ENCODE measurements around the gene ATP5F1E.

The ATP5F1E gene

DNA sequence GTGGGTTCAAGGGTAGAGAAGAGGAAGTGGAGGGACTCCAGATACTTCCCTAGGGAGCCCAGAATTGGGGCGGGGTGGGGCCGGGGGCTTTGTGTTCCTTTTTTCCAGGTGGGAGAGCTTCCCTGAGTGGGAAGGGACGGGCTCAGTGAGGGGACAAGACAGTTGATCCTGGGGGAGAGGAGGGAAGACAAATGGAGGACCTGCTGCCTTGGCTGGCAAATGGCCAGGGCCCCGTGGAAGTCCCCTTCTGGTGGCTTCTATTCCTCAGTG, 27.7 kb downstream of the ATP5F1E start:
- DNase-seq (ENCODE audit: extremely low spot score): no peak
- CTCF ChIA-PET: no interaction called here
- TF ChIP-seq, protein P1, sequence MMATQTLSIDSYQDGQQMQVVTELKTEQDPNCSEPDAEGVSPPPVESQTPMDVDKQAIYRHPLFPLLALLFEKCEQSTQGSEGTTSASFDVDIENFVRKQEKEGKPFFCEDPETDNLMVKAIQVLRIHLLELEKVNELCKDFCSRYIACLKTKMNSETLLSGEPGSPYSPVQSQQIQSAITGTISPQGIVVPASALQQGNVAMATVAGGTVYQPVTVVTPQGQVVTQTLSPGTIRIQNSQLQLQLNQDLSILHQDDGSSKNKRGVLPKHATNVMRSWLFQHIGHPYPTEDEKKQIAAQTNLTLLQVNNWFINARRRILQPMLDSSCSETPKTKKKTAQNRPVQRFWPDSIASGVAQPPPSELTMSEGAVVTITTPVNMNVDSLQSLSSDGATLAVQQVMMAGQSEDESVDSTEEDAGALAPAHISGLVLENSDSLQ (IDR thresholded peaks at IDR 0.05): no peak
- no peak for TF ChIP-seq LEF1 (IDR thresholded peaks at IDR 0.05; ENCODE audit: borderline replicate concordance)
- TF ChIP-seq SUZ12 (IDR thresholded peaks at IDR 0.05): no peak
- TF ChIP-seq CTBP1 (IDR thresholded peaks at IDR 0.05; ENCODE audit: borderline replicate concordance): no peak
- TF ChIP-seq BHLHE40 (IDR thresholded peaks at IDR 0.05; ENCODE audit: borderline replicate concordance): no peak
- no peak for TF ChIP-seq NFRKB (IDR thresholded peaks at IDR 0.05)
- no peak for TF ChIP-seq ZNF384 (IDR thresholded peaks at IDR 0.05)
- TF ChIP-seq SP1 (IDR thresholded peaks at IDR 0.05): no peak
- no peak for TF ChIP-seq ARNT (IDR thresholded peaks at IDR 0.05)
- TF ChIP-seq L3MBTL2 (conservative IDR thresholded peaks at IDR 0.05): no peak
- TF ChIP-seq HDGF (IDR thresholded peaks at IDR 0.05; ENCODE audit: borderline replicate concordance): no peak
- no peak for TF ChIP-seq TARDBP (IDR thresholded peaks at IDR 0.05)
- no peak for TF ChIP-seq FOXA1 (IDR thresholded peaks at IDR 0.05)
- no peak for TF ChIP-seq ELF4 (IDR thresholded peaks at IDR 0.05)
- TF ChIP-seq FOXM1 (IDR thresholded peaks at IDR 0.05; ENCODE audit: borderline replicate concordance): no peak
- no peak for TF ChIP-seq FOXK2 (IDR thresholded peaks at IDR 0.05)
- POLR2A ChIA-PET: no interaction called here

DNA sequence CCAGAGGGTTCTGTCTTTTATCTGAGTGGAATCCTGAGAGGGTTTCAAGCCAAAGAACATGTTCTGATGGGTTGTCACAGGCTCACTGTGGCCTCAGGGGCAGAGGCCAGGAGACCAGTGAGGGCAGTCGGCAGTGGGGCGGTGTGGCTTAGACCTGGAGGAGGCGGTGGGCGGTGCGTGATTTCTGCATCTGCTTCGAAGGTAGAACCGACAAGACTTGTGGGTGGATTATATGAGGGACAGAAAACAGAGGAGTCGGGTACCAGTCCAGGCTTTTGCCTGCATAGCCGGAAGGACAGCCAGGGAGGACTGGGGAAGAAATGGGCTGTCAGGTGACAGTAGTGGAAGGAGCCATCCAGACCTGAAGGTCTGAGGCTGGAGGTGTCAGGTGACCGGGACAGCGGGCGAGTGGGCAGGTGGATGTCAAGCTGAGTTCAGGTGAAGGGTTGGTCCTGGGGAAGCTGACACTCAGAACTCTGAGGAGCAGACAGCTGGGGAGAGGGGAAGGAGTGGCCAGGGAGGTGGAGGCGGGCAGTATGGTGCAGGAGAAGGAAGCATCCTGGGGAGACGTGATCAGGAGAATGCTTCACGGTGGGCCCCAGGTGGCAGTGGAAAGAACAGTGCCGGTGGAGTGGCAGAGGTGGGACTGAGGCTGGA, 28.2 kb downstream of the ATP5F1E start:
- ChIA-PET POLR2A (no interaction called here), CTCF (no interaction called here)
- TF ChIP-seq ZNF384 (IDR thresholded peaks at IDR 0.05) (no peak), L3MBTL2 (conservative IDR thresholded peaks at IDR 0.05) (no peak), NFRKB (IDR thresholded peaks at IDR 0.05) (no peak), FOXM1 (IDR thresholded peaks at IDR 0.05; ENCODE audit: borderline replicate concordance) (no peak), BHLHE40 (IDR thresholded peaks at IDR 0.05; ENCODE audit: borderline replicate concordance) (no peak), ARNT (IDR thresholded peaks at IDR 0.05) (no peak), SUZ12 (IDR thresholded peaks at IDR 0.05) (no peak), TARDBP (IDR thresholded peaks at IDR 0.05) (no peak), ELF4 (IDR thresholded peaks at IDR 0.05) (no peak), HDGF (IDR thresholded peaks at IDR 0.05; ENCODE audit: borderline replicate concordance) (no peak), FOXA1 (IDR thresholded peaks at IDR 0.05) (no peak), CTBP1 (IDR thresholded peaks at IDR 0.05; ENCODE audit: borderline replicate concordance) (no peak), SP1 (IDR thresholded peaks at IDR 0.05) (no peak), FOXK2 (IDR thresholded peaks at IDR 0.05) (no peak), LEF1 (IDR thresholded peaks at IDR 0.05; ENCODE audit: borderline replicate concordance) (no peak)
- TF ChIP-seq, protein P1 (IDR thresholded peaks at IDR 0.05): no peak
- no peak for DNase-seq (ENCODE audit: extremely low spot score)

DNA sequence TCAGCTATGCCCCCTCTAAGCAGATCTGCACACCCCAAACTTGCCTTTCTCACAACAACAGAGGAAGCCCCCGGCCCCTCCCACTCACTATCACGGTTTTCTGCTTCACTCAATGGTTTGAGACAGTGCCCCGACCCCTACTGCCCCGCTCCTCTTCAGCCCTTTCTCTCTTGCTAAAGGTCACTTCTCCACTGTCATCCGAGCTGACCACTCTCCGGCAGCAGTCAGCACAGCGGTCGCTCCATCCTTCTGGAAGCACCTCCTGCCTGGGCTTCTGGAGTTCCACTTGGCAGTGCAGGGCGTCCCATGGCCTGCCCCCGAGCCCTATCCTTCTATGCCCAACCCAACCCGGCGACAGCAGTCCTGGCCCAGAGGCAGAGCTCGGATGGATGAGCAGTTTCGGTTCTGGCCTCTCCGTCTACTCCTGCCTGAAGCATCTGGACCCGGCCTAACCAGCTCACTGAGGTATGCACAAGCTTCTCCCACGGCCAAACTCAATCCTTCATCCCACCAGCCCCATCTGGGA, 29.2 kb downstream of the ATP5F1E start:
- CTCF ChIA-PET: no interaction called here
- POLR2A ChIA-PET: no interaction called here
- TF ChIP-seq ARNT (IDR thresholded peaks at IDR 0.05) (no peak), SUZ12 (IDR thresholded peaks at IDR 0.05) (no peak), SP1 (IDR thresholded peaks at IDR 0.05) (no peak), LEF1 (IDR thresholded peaks at IDR 0.05; ENCODE audit: borderline replicate concordance) (no peak), L3MBTL2 (conservative IDR thresholded peaks at IDR 0.05) (no peak), FOXM1 (IDR thresholded peaks at IDR 0.05; ENCODE audit: borderline replicate concordance) (no peak), ELF4 (IDR thresholded peaks at IDR 0.05) (no peak), ZNF384 (IDR thresholded peaks at IDR 0.05) (no peak), FOXA1 (IDR thresholded peaks at IDR 0.05) (no peak), HDGF (IDR thresholded peaks at IDR 0.05; ENCODE audit: borderline replicate concordance) (no peak), NFRKB (IDR thresholded peaks at IDR 0.05) (no peak), TARDBP (IDR thresholded peaks at IDR 0.05) (no peak)
- TF ChIP-seq, protein P1 (IDR thresholded peaks at IDR 0.05): no peak

GRCh38 chr20:59002388-59002787, 29.7 kb downstream of the ATP5F1E start:
- TF ChIP-seq L3MBTL2 (conservative IDR thresholded peaks at IDR 0.05) (no peak), BHLHE40 (IDR thresholded peaks at IDR 0.05; ENCODE audit: borderline replicate concordance) (no peak), TARDBP (IDR thresholded peaks at IDR 0.05) (no peak), FOXM1 (IDR thresholded peaks at IDR 0.05; ENCODE audit: borderline replicate concordance) (no peak), ELF4 (IDR thresholded peaks at IDR 0.05) (no peak), ARNT (IDR thresholded peaks at IDR 0.05) (no peak)
- ChIA-PET CTCF (no interaction called here), POLR2A (no interaction called here)
- no peak for DNase-seq (ENCODE audit: extremely low spot score)

More for the DNA sequence above, 29.2 kb downstream of the ATP5F1E start:
- no peak for DNase-seq (ENCODE audit: extremely low spot score)

DNA sequence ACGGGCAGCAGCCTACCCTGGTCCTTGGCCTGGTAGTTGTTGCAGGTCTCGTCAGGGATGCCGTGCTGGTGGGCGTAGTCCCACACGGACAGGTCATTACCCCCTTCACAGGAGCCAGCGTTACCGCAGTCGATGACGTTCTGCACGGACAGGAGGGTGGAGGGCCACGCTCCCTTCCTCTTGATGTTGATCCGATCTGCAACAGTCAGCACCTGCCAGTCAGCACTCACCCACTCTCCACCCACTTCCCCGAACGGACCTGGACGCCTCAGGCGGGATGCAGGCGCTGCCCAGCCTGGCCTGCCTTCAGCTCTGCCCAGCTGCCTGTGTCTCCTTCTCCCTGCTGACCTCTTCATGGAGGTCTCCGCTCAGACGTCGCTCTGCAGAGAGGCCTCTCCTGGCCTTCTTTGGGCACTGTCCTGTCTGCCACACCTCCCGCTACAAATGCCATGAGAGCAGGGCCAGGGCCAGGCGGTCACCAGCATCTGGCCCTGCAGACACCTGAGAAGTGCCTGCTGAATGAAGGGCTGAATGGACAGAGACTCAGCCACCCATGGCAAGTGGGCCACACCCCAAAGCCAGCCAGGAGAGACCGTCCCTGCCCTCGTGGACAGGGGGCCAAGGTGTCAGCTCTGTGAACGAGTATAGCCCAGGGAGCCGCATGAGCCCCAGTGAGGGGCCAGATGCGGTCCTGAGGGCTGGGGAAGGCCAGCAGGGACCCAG, 30.5 kb downstream of the ATP5F1E start:
- no peak for DNase-seq (ENCODE audit: extremely low spot score)
- ChIA-PET POLR2A (no interaction called here), CTCF (no interaction called here)
- TF ChIP-seq L3MBTL2 (conservative IDR thresholded peaks at IDR 0.05): no peak
- TF ChIP-seq ZNF384 (IDR thresholded peaks at IDR 0.05): no peak
- TF ChIP-seq TARDBP (IDR thresholded peaks at IDR 0.05): no peak
- no peak for TF ChIP-seq FOXM1 (IDR thresholded peaks at IDR 0.05; ENCODE audit: borderline replicate concordance)
- no peak for TF ChIP-seq SUZ12 (IDR thresholded peaks at IDR 0.05)
- TF ChIP-seq FOXA1 (IDR thresholded peaks at IDR 0.05): no peak
- TF ChIP-seq BHLHE40 (IDR thresholded peaks at IDR 0.05; ENCODE audit: borderline replicate concordance): no peak
- TF ChIP-seq ELF4 (IDR thresholded peaks at IDR 0.05): no peak
- TF ChIP-seq ARNT (IDR thresholded peaks at IDR 0.05): no peak
- no peak for TF ChIP-seq HDGF (IDR thresholded peaks at IDR 0.05; ENCODE audit: borderline replicate concordance)
- TF ChIP-seq LEF1 (IDR thresholded peaks at IDR 0.05; ENCODE audit: borderline replicate concordance): no peak
- no peak for TF ChIP-seq NFRKB (IDR thresholded peaks at IDR 0.05)

All from HEK293T (cell line).